GM12878 (cell line): Measurements from ENCODE around the gene MARK4. TPM values are rescaled to one million over a fixed set of nuclear protein-coding genes. Genes with fewer than 3 reads are reported as not detected.

Experiments used
- E2F4 ChIP-seq: IDR thresholded peaks from 2 replicates; pipeline ENCODE4 v1.6.1; 2012; ENCODE audit warnings: low read depth, low read length, improper control_type of control experiment
- E2F8 ChIP-seq: fragments of 450-650 bp; IDR thresholded peaks from 2 replicates; pipeline ENCODE4 v1.6.1; 2018; ENCODE audit warnings: mild to moderate bottlenecking, low read depth, moderate library complexity; ENCODE audit not compliant: partially characterized antibody
- MTA3 ChIP-seq: IDR thresholded peaks from 2 replicates; pipeline ENCODE4 v1.6.1; 2012; ENCODE audit warnings: low read length, inconsistent platforms, borderline replicate concordance
- POU2F2 ChIP-seq: IDR thresholded peaks from 3 replicates; pipeline ENCODE4 v1.6.1; 2011; ENCODE audit warnings: low read depth, mild to moderate bottlenecking, low read length, borderline replicate concordance
- ZNF592 ChIP-seq: fragments of 450-650 bp; IDR thresholded peaks from 2 replicates; pipeline ENCODE4 v1.6.1; 2017; ENCODE audit warnings: mild to moderate bottlenecking, moderate library complexity
- polyA plus RNA-seq, 11 experiments: library from polyadenylated mRNA; depleted of rRNA in 4 of 11; unstranded in 6 of 11; stranded (reverse) in 5 of 11; fragments of >200 nt; fragmentation: Nextera tagmentation in 4 of 11; fragmentation: Illumina TruSeq in 1 of 11; extraction: Ambion mirVana in 4 of 11; extraction: Trizol in 1 of 11; gene quantifications; 1 replicate in 1 of 11; 2 replicates in 10 of 11; pipeline versions ENCODE4 v1.2.1 to v1.2.3, GENCODE V29; 2011 to 2016; ENCODE audit warnings: inconsistent platforms in 2 of 11, missing spikeins in 2 of 11, low read depth in 1 of 11
- total RNA-seq, 4 experiments: library from RNA; depleted of rRNA in 3 of 4; stranded (reverse); fragments of >200 nt in 3 of 4; fragmentation: Illumina TruSeq in 1 of 4; extraction: Trizol in 1 of 4; gene quantifications; 2 replicates each; pipeline versions ENCODE4 v1.2.1 to v1.2.3, GENCODE V29; 2013 to 2021

MARK4 gene
- total and polyA plus RNA-seq, 10 of the 15 experiments (the other 5 are each of a cell fraction or from before 2014, with no cell fraction given): 0.66 to 24.3 (median 5.1) TPM

GRCh38 chr19:45213031-45213430 is 38.0 kb upstream of the MARK4 start (continued):
- TF ChIP-seq ZNF592: no peak
- no peak for TF ChIP-seq MTA3
- no peak for TF ChIP-seq POU2F2
- TF ChIP-seq E2F4: no peak
- TF ChIP-seq E2F8: no peak
- TF ChIP-seq, all 136 proteins: peak for 0
